HG02852 (cell line): ENCODE data around the gene SLC13A3.

ENCODE experiments used
- ATAC-seq: cut with Tn5 transposase; IDR thresholded peaks from one replicate; pipeline ENCODE4 v1.9.1; 2021; ENCODE audit warnings: mild to moderate bottlenecking, moderate library complexity; ENCODE audit not compliant: unreplicated experiment

The SLC13A3 gene

DNA sequence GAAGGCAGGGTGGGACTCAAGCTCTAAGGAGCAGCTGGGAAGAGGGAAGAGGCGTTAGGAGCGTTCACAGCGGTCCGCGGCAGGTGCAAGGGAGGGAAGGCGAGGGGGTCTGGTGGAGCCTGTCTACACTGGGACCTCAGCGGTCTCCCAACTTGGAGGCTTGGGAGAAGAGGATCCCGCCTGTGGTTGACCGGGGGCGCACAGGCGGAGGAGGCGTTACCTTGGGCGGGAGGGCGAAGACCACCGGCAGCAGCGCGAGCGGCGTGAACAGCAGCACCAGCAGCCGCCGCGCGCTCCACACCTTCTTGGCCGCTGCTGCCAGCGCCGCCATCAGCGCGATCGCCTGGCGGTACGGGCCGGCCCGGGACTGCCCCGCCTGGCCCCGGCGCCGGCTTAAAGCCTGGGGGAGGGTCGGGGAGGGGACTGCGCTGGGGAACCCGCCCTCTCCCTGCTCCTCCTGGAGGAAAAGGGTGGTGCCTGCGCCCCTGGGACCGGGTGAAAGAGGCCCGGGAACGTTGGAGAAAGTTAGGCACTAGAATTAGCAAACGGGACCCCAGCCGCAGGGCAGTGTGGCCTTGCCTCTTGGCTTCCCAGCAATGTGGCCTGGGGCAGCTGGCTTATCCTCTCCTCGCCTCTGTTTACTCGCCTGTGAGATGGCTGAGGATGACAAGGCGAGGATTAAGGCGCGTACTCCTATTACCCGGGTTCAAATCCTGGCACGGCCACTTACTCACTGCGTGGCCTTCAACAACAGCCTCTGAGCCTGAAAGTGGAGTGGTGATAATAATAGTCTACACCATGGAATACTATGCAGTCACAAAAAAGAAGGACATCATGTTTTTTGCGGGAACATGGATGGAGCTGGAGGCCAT lies at the start of gene SLC13A3:
SLC13A3 (minus strand) TSS at position 369 of the 872 bp plus-strand sequence; CDS start at position 331, 38 bp downstream.
- ATAC-seq = no peak

DNA sequence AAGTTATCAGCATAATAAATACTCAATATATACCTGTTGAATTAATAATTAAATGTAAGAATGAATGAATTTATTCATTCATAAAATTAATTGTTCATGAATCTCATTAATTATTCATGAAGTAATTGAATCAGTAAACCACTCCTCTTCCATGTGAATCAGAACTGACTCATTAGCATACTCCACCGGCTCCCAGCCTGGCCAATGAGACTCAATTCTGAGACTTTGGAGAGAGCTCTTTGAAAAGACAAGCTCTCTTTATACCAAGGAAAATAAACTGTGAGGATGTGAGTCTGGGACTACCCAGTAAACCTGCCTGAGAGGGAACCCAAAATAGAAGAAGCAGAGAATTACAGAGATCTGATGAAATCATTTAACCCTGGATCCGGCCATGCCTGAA lies 49.8 kb upstream of the SLC13A3 start:
- no peak for ATAC-seq

GRCh38 chr20:46700481-46700880 lies 49.2 kb upstream of the SLC13A3 start:
- no peak for ATAC-seq

GRCh38 chr20:46699651-46700359 lies 48.5 kb upstream of the SLC13A3 start:
- ATAC-seq = no peak

GRCh38 chr20:46698788-46699187 lies 47.5 kb upstream of the SLC13A3 start:
- ATAC-seq = no peak

GRCh38 chr20:46696791-46697279 lies 45.6 kb upstream of the SLC13A3 start:
- no peak for ATAC-seq

- no peak for ATAC-seq
Observed at GRCh38 chr20:46695892-46696291, 44.6 kb upstream of the SLC13A3 start.

- ATAC-seq = no peak
Observed at GRCh38 chr20:46694484-46694883, 43.2 kb upstream of the SLC13A3 start.

GRCh38 chr20:46691196-46691595 lies 39.9 kb upstream of the SLC13A3 start:
- ATAC-seq = no peak

- no peak for ATAC-seq
Observed at GRCh38 chr20:46690219-46691106, 39.2 kb upstream of the SLC13A3 start.

DNA sequence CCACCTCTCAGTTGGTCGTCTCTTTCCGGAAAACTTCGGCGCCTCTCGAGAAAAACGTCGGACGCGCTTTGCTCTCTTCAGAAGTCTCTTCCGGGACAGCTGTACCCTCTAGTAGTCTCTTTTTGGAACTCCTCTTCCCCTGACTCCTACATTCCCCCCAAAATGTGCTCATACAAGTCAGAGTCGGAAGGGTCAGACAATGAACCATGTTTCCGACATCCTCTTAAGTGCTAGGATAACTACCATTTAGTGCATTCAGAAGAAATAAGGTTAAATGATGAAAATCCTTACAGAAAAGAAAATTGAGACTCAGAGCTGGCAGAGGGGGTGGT lies 38.5 kb upstream of the SLC13A3 start:
- no peak for ATAC-seq

DNA sequence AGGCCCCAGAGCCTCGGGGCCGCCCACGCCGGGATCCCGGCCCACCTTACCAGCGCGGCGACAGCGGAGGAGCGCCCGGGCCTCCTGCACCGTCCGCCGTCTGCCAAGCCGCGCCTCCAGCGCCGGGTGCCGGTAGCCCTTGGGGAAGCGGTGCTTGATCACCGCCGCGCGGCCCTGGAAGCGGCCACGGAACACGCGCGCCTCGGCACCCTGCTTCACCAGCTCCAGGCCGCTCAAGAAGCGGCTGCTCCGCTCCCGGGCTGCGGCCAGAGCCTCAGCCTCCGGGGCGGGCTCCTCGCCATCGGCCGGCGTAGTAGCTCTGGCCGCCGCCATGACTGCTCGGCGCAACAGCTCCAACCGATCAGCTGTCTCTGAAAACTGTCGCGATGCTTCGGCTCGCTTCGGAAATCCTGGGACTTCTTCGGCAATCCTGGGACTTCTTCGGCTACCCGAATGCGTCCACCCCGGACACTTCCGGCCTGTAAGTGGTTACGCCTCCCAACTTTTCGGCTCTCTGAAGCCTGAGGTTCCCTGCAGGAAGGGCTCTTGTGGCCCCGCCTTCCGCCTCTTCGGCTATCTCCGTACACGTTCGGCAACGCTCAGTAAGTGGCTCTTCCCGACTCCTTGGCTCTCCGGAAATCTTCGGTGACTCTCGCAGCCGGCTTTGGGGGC lies 38.0 kb upstream of the SLC13A3 start, which contains the start of gene TP53RK:
TP53RK (minus strand) TSS at position 363 of the 672 bp plus-strand sequence; CDS start at position 333, 30 bp downstream.
- ATAC-seq = peak; percentile 93

DNA sequence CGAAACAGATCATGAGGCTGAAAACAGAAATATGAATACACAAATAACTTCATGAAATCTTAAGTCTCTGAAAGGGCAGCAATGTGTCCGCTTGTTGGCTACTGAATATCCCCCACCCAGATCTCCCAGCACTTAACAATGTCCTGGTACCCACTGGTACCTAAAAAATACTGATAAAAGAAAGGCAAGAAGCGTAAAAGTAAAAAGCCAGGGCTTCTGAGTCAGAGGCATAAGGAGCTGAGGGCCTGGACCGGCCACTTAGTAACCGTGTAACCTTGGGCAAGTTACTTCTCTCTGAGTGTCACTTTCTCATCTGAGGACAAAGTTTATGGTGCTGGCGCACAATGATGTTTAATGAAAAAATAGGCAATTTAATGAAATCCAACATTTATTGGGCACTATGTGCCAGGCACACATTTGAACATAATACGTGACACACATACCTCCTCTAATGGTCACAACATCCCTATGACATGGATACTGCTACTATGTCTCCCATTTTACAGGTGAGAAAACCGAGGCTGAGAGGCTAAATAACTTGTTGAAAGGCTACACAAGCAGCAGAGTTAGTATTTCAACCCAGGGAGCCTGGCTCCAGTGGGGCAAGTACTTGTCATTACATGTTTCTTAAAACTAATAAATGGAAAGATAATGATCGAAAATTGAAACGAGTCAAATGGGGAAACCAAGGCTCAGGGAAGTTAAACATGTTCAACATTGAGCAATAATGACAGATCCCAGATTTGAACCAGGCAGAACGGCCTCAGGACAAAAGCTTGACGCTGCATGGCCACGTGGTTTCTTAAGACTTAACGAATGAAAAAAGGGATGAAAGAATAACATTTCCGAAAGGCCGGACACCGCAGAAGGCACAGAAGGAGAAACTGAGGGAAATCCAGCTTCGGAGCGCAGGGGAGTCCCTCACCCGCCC lies 37.2 kb upstream of the SLC13A3 start:
- ATAC-seq = no peak

GRCh38 chr20:46683939-46684750 lies 32.9 kb upstream of the SLC13A3 start:
- no peak for ATAC-seq

DNA sequence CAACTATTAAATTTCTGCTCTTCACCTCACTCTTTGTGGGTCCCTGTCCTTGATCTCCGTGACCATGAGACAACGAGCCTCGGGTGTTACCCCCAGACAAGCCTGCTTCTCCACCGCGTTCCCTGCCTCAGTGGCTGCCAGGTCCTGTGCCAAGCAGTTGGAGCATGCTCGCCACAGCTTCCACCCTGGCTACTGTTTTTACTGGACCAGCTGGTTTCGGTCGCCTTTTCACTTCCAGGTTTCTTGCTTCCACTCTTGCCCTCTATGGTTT lies 32.3 kb upstream of the SLC13A3 start:
- no peak for ATAC-seq

DNA sequence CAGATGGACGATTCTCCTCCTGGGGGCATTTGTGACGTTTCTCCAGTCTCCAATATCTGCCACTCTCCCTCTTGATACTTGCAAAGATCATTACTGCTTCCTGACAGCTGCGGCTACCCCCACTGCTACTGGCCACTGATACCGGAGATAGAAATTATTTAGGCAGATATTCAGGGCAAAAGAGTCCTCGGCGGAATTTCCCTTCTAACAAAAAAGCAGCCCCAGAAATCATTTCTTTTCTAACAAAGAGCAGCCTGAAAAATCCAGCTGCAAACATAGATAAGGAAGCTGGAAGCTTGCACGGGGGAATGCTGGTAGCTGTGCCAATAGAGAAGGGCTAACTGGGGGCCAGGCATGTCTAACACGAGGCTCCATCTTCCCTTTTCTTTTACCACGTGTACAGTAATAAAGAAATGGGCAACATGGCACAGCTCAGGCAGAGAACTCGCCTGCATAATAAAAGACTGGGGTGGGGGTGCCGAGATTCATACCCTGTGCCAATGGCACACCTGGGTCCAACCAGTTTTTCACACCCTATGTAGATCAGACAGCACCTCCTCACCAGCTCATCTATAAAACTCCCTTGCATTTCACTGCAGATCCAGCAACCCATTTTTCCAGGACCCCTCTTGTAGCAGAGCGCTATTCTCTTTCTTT lies 31.9 kb upstream of the SLC13A3 start:
- ATAC-seq = no peak

DNA sequence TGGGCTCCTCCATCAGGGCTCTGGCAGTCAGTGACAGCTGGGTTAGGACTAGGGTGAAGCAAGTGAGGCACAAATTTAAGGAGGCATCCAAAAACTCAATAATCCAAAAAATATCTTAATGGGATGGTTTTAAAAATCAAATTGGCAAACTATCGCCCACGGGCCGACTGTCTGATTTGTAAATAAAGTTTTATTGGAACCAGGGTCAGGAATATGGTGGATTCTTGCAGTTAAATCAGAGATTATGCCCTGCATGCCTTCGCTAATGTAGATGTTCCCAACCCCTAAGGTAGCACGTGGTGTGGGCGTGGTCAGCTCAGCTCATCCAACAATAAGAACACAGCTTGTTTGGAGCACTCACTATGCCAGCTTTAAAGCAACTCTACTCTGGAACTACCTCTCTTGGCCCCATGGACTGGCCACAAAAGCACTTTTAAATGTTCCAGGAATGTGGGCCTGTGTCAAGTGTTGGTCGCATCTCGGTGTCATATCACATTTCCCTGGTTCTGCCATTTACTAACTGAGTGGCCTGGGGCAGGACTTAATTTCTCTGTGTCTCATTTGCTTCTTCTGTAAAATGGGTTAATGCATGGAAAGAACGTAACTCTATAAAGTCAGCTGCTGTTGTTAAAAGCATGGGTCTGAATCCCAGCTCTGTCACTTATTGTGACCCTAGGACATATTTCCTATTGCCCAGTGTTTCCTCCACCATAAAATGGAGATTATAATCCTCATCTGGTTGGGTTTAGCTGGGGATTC lies 31.0 kb upstream of the SLC13A3 start:
- ATAC-seq = no peak
